Hepatocyte (in vitro differentiated cells): ENCODE results near the gene ESRRA.

Experiments
- EZH2 ChIP-seq: fragments of 200-600 bp; sonication (generic); IDR thresholded peaks from 2 replicates; pipeline ENCODE4 v1.6.1; 2016; ENCODE audit warnings: antibody characterized with exemption, mild to moderate bottlenecking, borderline replicate concordance
- TF ChIP-seq, protein P1 (sequence below): fragments of 200-600 bp; sonication (generic); IDR thresholded peaks from 2 replicates; pipeline ENCODE4 v1.5.1; 2016; ENCODE audit warnings: antibody characterized with exemption, mild to moderate bottlenecking; ENCODE audit not compliant: poor library complexity

DNA sequence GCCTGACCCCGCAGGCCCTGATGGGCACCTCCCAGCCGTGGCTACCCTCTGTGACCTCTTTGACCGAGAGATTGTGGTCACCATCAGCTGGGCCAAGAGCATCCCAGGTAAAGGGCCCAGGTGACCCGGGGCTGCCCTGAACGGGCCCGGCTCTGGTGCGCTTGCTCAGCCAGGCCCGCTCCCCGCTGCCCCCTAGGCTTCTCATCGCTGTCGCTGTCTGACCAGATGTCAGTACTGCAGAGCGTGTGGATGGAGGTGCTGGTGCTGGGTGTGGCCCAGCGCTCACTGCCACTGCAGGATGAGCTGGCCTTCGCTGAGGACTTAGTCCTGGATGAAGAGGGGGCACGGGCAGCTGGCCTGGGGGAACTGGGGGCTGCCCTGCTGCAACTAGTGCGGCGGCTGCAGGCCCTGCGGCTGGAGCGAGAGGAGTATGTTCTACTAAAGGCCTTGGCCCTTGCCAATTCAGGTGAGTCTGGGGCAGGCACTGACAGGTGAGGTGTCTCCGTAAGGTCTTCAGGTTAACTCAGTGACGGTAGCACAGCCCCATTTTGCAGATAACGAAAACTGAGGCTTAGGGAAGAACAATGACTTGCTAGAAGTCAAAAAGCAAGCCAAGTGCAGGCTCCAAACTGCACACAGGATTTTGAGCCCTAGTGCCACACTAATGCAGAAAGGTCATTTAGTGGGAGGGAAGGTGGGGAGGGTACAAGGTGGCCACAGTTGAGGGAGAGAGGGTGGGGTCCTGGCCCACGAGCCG, 9.7 kb downstream of the ESRRA start:
- TF ChIP-seq, protein P1, sequence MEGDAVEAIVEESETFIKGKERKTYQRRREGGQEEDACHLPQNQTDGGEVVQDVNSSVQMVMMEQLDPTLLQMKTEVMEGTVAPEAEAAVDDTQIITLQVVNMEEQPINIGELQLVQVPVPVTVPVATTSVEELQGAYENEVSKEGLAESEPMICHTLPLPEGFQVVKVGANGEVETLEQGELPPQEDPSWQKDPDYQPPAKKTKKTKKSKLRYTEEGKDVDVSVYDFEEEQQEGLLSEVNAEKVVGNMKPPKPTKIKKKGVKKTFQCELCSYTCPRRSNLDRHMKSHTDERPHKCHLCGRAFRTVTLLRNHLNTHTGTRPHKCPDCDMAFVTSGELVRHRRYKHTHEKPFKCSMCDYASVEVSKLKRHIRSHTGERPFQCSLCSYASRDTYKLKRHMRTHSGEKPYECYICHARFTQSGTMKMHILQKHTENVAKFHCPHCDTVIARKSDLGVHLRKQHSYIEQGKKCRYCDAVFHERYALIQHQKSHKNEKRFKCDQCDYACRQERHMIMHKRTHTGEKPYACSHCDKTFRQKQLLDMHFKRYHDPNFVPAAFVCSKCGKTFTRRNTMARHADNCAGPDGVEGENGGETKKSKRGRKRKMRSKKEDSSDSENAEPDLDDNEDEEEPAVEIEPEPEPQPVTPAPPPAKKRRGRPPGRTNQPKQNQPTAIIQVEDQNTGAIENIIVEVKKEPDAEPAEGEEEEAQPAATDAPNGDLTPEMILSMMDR: no peak
- no peak for TF ChIP-seq EZH2
